ENCODE measurements around the gene ARL4C. TPM values are rescaled to one million over a fixed set of nuclear protein-coding genes. Genes with fewer than 3 reads are reported as not detected.

Gene ARL4C
- total and polyA plus RNA-seq, 8 donors, result 2.4 to 15.4 (median 4.9) TPM

GRCh38 chr2:234444893-234445292, 52.0 kb downstream of the ARL4C start:
- H3K27me3 ChIP-seq, result no peaks in the 10 kb centered on the region
- 56 to 69% methylated on average over 10 of the region's 10 CpGs for WGBS, 2 donors
- no peaks in the 10 kb centered on the region for H3K36me3 ChIP-seq
- intact Hi-C loops (cut with DNase I), result no loop called here
- no peak for TF ChIP-seq CTCF (IDR thresholded peaks at IDR 0.05)
- ATAC-seq (peak in 2 of 4 donors; percentile 30 to 59), DNase-seq (peak in 1 of 6 donors; percentile 35), FAIRE-seq (no peak)
- H3K27ac ChIP-seq, result peak overlapping the region in 1 of 4 donors; percentile 41
- H3K9me3 ChIP-seq, result no peaks in the 10 kb centered on the region
- H3K4me3 ChIP-seq, result no peak overlapping the region
- no peaks in the 10 kb centered on the region for H3K4me1 ChIP-seq

- TF ChIP-seq CTCF (IDR thresholded peaks at IDR 0.05), result no peak
- Histone ChIP-seq H3K9me3 (no peaks in the 10 kb centered on the region), H3K4me3 (no peak overlapping the region), H3K27ac (no peak overlapping the region), H3K27me3 (no peaks in the 10 kb centered on the region), H3K36me3 (no peaks in the 10 kb centered on the region), H3K4me1 (no peaks in the 10 kb centered on the region)
- ATAC-seq (no peak), DNase-seq (no peak), FAIRE-seq (no peak)
- intact Hi-C loops (cut with DNase I), result no loop called here
- whole genome bisulfite sequencing, 2 donors, result 80 to 88% methylated on average over 4 of the region's 4 CpGs
Observed at GRCh38 chr2:234444242-234444730, 52.6 kb downstream of the ARL4C start.
